K562 (cell line): ENCODE results near the gene ARHGEF16. TPM values are rescaled to one million over a fixed set of nuclear protein-coding genes. Genes with fewer than 3 reads are reported as not detected.

Source experiments
- ATAC-seq: fragments of 200-7000 bp; cut with Tn5 transposase; 3 replicates; pipeline ENCODE4 v1.9.1; 2020; ENCODE audit warnings: moderate library complexity
- BruUV-seq: library from RNA; stranded (reverse); fragments of 400-500 nt; replicated peaks from 2 replicates; lab custom pipeline; 2021; lab: Mats Ljungman, UMichigan
- CTCF ChIA-PET: fragments of 300-600 bp; formaldehyde crosslinking; extraction: SDS; loops from one replicate; lab custom pipeline; 2021; ENCODE audit warnings: low intra/inter-chr PET ratio; lab: Yijun Ruan, JAX
- POLR2A ChIA-PET: fragments of 300-600, 350-650 bp; sonication (Branson Sonifier 250); formaldehyde crosslinking; extraction: SDS; loops from one replicate; lab custom pipeline; 2021; ENCODE audit warnings: antibody characterized with exemption, inconsistent platforms; lab: Yijun Ruan, JAX
- DNase-seq, 4 experiments: peaks; one replicate each; pipeline versions ENCODE4 v3.0.0 to v3.0.0-alpha.2; 2011 to 2018; ENCODE audit warnings: low spot score in 3 of 4, mixed read lengths in 3 of 4; ENCODE audit errors: extremely low read depth in 1 of 4
- FAIRE-seq: peaks from 2 replicates; lab custom pipeline; 2011; peaks lifted over from hg19 to GRCh38; lab: Jason Lieb, UNC
- H2AFZ ChIP-seq: 2 replicates; pipeline ENCODE4 v1.6.0; 2011; ENCODE audit warnings: low read depth, low read length, control low read depth, inconsistent platforms
- H3K27ac ChIP-seq: fragments of 200-600 bp; 3 replicates; pipeline ENCODE4 v1.8.0; 2011; ENCODE audit warnings: low read depth, mild to moderate bottlenecking, control low read depth, inconsistent platforms, low read length, moderate library complexity, mixed read lengths; ENCODE audit errors: extremely low read depth
- H3K27me3 ChIP-seq, 2 experiments: fragments of 300-600 bp in 1 of 2; 2 replicates in 1 of 2; 3 replicates in 1 of 2; pipeline versions ENCODE4 v1.6.0 to v1.8.0; 2011; ENCODE audit warnings: inconsistent platforms in 2 of 2, low read length in 2 of 2, mild to moderate bottlenecking in 1 of 2, mixed read lengths in 1 of 2, moderate library complexity in 1 of 2; ENCODE audit not compliant: control insufficient read depth in 2 of 2, insufficient read depth in 2 of 2
- H3K36me3 ChIP-seq: fragments of 300-600 bp; 3 replicates; pipeline ENCODE4 v1.8.0; 2011; ENCODE audit warnings: mild to moderate bottlenecking, low read length, inconsistent platforms; ENCODE audit not compliant: control insufficient read depth, insufficient read depth
- H3K4me1 ChIP-seq, 2 experiments: fragments of 200-600 bp in 1 of 2; replicated peaks in 1 of 2; 2 replicates in 1 of 2; 3 replicates in 1 of 2; pipeline versions ENCODE4 v1.5.1 to v1.8.0; 2011; ENCODE audit warnings: inconsistent platforms in 2 of 2, low read length in 2 of 2, mild to moderate bottlenecking in 1 of 2, mixed read lengths in 1 of 2, moderate library complexity in 1 of 2; ENCODE audit not compliant: control insufficient read depth in 2 of 2, insufficient read depth in 2 of 2
- H3K4me2 ChIP-seq: 2 replicates; pipeline ENCODE4 v1.6.1; 2011; ENCODE audit warnings: low read length, control low read depth, inconsistent platforms, mixed read lengths; ENCODE audit not compliant: insufficient read depth
- H3K4me3 ChIP-seq: fragments of 200-600 bp; sonication (generic), shearing (Covaris generic); 2 replicates; pipeline ENCODE4 v1.5.1; 2016; ENCODE audit warnings: control low read depth, inconsistent platforms
- H3K79me2 ChIP-seq: fragments of 200-600 bp; 3 replicates; pipeline ENCODE4 v1.8.0; 2011; ENCODE audit warnings: low read length, inconsistent platforms; ENCODE audit not compliant: control insufficient read depth, insufficient read depth
- H3K9ac ChIP-seq, 2 experiments: 2 replicates each; pipeline versions ENCODE4 v1.6.0 to v1.6.1; 2011; ENCODE audit warnings: low read depth in 2 of 2, low read length in 2 of 2, control low read depth in 1 of 2, inconsistent platforms in 1 of 2, mild to moderate bottlenecking in 1 of 2, mixed read lengths in 1 of 2; ENCODE audit not compliant: insufficient read depth in 1 of 2
- H3K9me1 ChIP-seq: one replicate; pipeline ENCODE4 v1.6.0; 2011; ENCODE audit warnings: inconsistent platforms, mild to moderate bottlenecking, low read length, moderate library complexity; ENCODE audit not compliant: control insufficient read depth, insufficient read depth
- H3K9me3 ChIP-seq: replicated peaks from 2 replicates; pipeline ENCODE4 v1.5.1; 2011; ENCODE audit warnings: low read depth, low read length, inconsistent platforms; ENCODE audit not compliant: control insufficient read depth, insufficient read depth
- H4K20me1 ChIP-seq: replicated peaks from 2 replicates; pipeline ENCODE4 v1.6.1; 2011; ENCODE audit warnings: low read length, inconsistent platforms, mixed read lengths; ENCODE audit not compliant: control insufficient read depth, insufficient read depth
- WGBS: fragments of 100-300 bp; shearing (Covaris generic); methylation state at CpG from one replicate; pipeline ENCODE4 v1.1.6; 2016; ENCODE audit warnings: low coverage, mixed read lengths; ENCODE audit not compliant: insufficient coverage; ENCODE audit errors: missing lambda C conversion rate; 5-methylcytosine and 5-hydroxymethylcytosine counted together
- in situ Hi-C: fragments of 300-500 bp; cut with MboI; formaldehyde crosslinking; loops from 4 replicates; pipeline ENCODE4 v1.15.0; 2018; ENCODE audit warnings: inconsistent platforms, mixed read lengths
- intact Hi-C: fragments of 100-400 bp; cut with micrococcal nuclease; formaldehyde crosslinking; loops from 2 replicates; pipeline ENCODE4 v1.14.2; 2022
- polyA plus RNA-seq, 8 experiments: library from polyadenylated mRNA; depleted of rRNA in 4 of 8; stranded (reverse) in 5 of 8; unstranded in 3 of 8; fragments of >200 nt; fragmentation: Nextera tagmentation in 2 of 8; fragmentation: Illumina TruSeq in 1 of 8; extraction: Ambion mirVana in 2 of 8; extraction: Trizol in 1 of 8; gene quantifications; 2 replicates each; pipeline versions ENCODE4 v1.2.1 to v1.2.3, GENCODE V29; 2011 to 2014; ENCODE audit warnings: inconsistent platforms in 1 of 8, missing spikeins in 1 of 8
- total RNA-seq, 7 experiments: library from RNA; depleted of rRNA in 6 of 7; stranded (reverse); fragments of >200 nt in 6 of 7; fragmentation: Illumina TruSeq in 2 of 7; extraction: Trizol in 2 of 7; gene quantifications; 2 replicates each; pipeline versions ENCODE4 v1.2.1 to v1.2.3, GENCODE V29; 2011 to 2021; ENCODE audit warnings: low replicate concordance in 1 of 7
- TF ChIP-seq, protein P1 (sequence below): fragments of 250-450 bp; sonication (Bioruptor Pico); IDR thresholded peaks from 2 replicates; pipeline ENCODE4 v1.4.0; 2020; ENCODE audit warnings: borderline replicate concordance
- TF ChIP-seq, protein P2 (sequence below): fragments of 450-650 bp; IDR thresholded peaks from 2 replicates; pipeline ENCODE4 v1.6.1; 2018; ENCODE audit not compliant: partially characterized antibody

Gene ARHGEF16
- total and polyA plus RNA-seq, 9 of the 15 experiments (the other 6 are each of a cell fraction or from before 2014, with no cell fraction given): 0.15 to 1.2 (median 0.49) TPM; not detected in 2

DNA sequence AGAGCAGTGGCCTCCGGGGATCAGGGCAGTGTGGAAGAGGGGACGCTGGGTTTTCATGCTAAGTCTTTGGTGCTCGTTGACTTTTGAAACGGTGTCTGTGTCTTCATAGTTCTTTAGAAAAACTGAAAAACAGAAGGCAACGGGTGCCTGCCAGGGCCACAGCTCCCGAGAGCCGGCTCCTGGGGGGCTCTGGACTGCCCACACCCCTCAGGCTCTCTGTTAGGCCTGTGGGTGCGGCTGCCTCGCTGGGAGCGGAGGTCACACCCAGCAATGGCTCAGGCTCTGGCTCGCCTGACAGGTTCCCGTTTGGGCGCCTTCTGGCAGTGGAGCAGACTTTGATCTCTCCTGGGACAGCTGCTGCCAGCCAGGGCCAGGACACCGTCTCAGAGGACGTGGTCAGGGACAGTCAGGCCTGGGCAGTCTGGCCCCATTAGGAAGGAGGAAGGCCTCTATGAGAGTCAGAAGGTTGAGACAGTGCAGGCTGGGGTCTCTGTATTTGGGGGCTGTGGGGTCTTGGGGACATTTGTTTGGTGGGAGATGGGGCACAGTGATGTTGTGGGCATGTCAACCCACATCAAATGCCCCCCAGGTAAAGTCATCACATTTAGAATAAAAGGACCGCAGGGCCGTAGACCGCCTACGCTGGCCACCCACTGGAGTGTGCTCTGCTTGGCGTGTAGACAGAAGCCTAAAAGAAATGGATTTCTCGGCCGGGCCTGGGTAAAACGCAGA, 5.6 kb downstream of the ARHGEF16 start:
- 5% methylated on average over 23 of the region's 23 CpGs for WGBS
- Histone ChIP-seq H3K36me3 (no peaks in the 10 kb centered on the region), H4K20me1 (peaks cover 56% of the 10 kb centered on the region; the same call in 1 of the 2 replicates), H3K27me3 (peaks cover 60 to 91% of the 10 kb centered on the region in 2 experiments; a peak in 4 of 5 replicates), H3K27ac (no peak overlapping the region), H3K4me3 (no peak overlapping the region), H3K4me1 (peaks cover 0 to 28% of the 10 kb centered on the region in 2 experiments; a peak in 2 of 5 replicates), H3K9me1 (no peaks in the 10 kb centered on the region), H3K9me3 (no peaks in the 10 kb centered on the region), H3K9ac (no peak overlapping the region), H3K79me2 (no peaks in the 10 kb centered on the region), H3K4me2 (no peak overlapping the region), H2AFZ (no peak overlapping the region)
- ATAC-seq (no peak; the same call in 2 of the 3 replicates), DNase-seq (no peak), FAIRE-seq (no peak)
- intact Hi-C loops (no loop called here), in situ Hi-C loops (no loop called here)
- BruUV-seq: no TSS peak
- POLR2A ChIA-PET: interaction anchor here (1.6 kb wide), 1 partner anchor 8 kb away, joined by 4 read pairs; no protein-coding TSS in a partner anchor
- TF ChIP-seq, protein P1, sequence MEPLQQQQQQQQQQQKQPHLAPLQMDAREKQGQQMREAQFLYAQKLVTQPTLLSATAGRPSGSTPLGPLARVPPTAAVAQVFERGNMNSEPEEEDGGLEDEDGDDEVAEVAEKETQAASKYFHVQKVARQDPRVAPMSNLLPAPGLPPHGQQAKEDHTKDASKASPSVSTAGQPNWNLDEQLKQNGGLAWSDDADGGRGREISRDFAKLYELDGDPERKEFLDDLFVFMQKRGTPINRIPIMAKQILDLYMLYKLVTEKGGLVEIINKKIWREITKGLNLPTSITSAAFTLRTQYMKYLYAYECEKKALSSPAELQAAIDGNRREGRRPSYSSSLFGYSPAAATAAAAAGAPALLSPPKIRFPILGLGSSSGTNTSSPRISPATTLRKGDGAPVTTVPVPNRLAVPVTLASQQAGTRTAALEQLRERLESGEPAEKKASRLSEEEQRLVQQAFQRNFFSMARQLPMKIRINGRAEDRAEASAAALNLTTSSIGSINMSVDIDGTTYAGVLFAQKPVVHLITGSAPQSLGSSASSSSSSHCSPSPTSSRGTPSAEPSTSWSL (CRISPR knock-in tag): no peak
- TF ChIP-seq, protein P2, sequence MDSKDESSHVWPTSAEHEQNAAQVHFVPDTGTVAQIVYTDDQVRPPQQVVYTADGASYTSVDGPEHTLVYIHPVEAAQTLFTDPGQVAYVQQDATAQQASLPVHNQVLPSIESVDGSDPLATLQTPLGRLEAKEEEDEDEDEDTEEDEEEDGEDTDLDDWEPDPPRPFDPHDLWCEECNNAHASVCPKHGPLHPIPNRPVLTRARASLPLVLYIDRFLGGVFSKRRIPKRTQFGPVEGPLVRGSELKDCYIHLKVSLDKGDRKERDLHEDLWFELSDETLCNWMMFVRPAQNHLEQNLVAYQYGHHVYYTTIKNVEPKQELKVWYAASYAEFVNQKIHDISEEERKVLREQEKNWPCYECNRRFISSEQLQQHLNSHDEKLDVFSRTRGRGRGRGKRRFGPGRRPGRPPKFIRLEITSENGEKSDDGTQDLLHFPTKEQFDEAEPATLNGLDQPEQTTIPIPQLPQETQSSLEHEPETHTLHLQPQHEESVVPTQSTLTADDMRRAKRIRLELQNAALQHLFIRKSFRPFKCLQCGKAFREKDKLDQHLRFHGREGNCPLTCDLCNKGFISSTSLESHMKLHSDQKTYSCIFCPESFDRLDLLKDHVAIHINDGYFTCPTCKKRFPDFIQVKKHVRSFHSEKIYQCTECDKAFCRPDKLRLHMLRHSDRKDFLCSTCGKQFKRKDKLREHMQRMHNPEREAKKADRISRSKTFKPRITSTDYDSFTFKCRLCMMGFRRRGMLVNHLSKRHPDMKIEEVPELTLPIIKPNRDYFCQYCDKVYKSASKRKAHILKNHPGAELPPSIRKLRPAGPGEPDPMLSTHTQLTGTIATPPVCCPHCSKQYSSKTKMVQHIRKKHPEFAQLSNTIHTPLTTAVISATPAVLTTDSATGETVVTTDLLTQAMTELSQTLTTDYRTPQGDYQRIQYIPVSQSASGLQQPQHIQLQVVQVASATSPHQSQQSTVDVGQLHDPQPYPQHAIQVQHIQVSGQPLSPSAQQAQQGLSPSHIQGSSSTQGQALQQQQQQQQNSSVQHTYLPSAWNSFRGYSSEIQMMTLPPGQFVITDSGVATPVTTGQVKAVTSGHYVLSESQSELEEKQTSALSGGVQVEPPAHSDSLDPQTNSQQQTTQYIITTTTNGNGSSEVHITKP: peak; percentile 50
- CTCF ChIA-PET: no interaction called here
